Measurements from ENCODE around the gene NPSR1.
"Not testable (repeated sequence)": the region's sequence is repeated elsewhere in the genome, so short reads cannot be mapped to it uniquely, and the experiment has no call there.

Gene NPSR1

DNA sequence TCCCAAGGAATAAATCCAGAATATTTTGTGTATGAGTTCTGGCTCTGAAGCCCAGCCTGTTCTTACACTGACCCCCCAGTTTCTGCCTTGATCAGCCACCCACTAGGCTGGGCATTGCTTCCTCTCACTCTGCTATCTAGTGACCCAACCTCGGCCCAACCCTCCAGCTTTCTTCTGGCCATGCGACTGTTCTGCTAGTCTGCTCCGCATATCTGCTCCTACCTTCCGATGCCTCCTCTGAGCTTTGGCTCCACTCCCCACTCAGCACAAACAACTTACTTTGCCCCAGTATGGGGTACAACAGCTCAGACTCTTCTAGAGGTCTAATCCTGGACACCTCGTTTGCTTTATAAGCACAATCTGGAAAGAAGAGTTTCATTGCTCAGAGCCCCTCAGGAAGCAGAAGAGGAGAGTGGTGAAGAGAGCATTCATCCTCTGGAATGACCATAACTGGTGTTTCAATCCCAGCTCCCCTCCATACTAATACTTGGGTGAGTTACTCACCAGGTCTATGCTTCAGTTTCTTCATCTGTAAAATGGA is 99.6 kb downstream of the NPSR1 start:
- no peak for DNase-seq

DNA sequence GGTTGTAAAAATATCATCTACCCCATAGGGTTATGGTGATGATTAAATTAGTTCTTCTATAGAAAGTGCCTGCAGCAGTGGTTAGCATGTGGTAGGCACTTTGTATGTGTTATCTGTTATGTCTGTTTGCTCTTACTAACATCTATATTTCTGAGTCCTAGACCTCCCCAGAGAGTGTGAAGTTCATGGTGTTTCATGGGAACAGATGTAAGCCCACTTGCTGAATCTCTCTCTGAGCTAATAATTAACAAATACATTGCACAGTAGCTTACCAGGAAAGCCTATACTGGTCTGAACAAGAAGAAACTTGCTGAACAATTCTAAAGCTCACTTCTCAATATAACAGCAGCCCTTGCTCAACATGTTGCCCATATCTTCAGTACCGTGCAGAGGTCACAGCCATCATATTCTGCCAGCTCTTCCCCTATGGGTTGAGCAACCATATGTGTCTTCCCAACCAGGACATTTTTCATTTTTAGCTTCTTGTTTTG is 100.1 kb downstream of the NPSR1 start:
- DNase-seq: no peak

DNA sequence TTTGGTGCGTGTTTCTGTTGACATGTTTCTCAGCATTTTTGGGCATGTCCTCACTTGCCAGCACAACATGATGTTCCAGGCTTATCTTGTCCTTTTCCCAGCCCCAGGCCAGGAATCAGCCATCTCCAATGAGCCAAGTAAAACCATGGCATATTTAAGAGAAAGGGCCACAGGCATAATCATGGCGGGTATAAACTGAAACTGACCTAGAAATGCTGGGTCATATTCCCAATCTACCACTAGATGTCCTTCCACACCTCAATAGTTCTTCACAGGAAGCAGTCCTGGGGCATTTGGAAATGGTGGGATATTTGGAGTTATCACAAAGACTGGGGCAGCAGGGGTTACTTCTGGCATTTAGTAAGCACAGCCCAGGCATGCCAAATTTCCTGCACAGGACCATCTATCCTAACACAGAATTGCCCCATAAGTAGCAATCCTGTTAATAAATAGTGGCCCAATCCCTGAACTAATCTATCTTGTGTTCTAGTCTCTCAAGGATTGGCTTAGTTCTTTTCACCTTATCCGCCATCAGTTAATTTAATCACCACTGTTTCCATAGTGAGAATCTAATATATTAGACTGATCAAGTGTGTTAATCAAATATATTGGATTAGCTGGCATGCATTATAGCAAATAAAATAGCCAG is 101.6 kb downstream of the NPSR1 start:
- peak in 1 of 56 donors; percentile 8 for DNase-seq

DNA sequence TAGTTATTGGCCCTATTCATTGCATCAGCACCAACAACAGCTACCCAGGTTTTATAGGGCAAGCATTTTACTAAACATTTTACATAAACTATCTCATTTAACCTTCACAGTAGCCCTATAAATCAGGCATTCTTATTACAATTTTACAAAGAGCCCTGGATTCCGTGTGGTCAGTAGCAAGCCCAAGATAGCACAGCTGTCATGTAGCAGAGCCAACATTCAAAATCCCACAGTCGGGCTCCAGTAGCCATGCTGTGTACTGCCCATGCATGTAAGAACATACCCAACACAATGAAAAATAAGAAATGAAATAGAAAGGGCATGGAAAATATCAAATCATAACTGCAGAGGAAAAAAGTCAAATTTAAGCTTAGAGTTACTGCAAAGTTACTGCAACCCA is 102.3 kb downstream of the NPSR1 start:
- no peak for DNase-seq

DNA sequence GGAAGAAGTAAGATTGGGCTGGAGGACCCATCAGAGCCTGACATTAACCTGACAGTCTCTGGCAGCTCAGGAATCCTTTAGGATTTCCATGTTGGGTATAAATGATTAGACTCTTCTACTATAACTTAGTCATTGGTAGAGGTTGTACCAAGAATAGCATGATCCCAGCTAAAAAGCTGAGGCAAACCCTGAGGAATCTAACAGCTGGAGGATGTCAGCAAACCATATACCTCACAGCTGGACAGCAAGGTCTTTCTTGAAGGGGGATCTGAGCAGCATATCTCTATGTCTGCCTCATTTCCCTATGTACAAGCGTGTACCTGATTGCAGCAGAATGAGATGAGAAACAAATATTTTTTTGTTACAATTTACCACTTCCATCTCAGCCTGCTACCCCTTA is 103.2 kb downstream of the NPSR1 start:
- no peak for DNase-seq

DNA sequence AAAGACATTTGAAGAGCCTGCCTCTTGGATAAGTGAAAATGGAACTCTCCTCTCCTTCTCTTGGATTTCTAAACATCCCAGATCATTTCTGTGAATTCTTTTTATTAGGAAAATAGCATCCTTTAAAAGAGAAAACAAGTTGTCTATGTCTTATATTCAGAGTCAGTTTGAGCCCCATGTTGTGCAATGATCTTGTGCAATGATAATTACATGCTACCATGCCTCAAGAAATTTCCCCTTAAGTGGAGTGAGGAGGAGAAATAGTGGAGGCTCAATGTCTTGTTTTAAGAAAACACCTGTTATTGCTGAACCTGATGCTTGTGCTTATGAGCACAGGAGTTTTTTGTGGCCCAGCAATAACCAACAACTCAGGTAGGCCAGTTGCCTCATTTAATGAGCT is 103.6 kb downstream of the NPSR1 start:
- DNase-seq: no peak

DNA sequence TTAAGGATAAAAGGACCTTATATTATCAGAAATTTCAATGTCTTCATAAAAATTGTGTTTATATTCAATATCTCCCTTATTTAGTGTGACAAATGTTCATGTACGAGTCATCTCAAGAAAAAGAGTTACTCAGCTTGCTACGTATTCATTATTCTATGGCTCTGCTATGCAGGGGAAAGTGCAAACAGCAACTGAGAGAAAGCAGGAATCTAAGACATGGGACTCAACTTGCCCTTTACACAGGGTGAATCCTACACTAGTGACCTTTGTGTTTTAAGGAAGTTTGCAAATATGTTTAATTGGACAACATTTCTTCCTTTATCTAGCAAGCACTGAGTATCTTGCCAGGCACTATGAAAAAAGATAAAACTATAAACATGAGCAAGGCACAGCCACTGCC is 104.7 kb downstream of the NPSR1 start:
- no peak for DNase-seq

DNA sequence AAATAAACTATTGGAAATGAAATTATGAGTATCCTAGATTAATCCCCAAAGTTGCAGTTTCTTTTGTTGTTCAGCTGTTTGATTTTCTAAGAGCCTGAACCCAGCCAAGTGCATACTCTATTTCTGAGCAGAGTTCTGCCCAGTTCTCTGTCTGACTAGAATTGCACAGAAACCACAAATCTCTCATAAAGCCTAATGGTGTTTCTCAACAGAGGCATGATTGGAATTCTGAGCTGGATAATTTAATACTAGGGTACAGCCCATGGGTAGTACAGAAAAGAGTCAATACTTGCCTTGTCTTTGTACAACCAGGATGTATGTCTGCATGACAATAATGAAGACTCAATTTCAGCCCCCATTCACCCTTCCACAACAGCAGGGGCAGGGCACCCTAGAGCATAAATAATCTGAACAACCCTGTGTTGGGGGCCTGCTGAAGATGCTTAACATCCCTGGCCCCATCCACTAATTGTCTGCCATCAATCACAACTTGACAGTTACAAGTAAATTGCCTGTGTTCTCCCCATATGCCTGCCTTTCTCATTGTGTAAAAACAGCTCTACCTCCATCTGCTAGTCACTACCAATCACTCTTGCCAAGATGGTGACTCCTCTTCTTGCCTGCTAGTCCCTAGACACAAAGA is 114.4 kb downstream of the NPSR1 start:
- DNase-seq: no peak

DNA sequence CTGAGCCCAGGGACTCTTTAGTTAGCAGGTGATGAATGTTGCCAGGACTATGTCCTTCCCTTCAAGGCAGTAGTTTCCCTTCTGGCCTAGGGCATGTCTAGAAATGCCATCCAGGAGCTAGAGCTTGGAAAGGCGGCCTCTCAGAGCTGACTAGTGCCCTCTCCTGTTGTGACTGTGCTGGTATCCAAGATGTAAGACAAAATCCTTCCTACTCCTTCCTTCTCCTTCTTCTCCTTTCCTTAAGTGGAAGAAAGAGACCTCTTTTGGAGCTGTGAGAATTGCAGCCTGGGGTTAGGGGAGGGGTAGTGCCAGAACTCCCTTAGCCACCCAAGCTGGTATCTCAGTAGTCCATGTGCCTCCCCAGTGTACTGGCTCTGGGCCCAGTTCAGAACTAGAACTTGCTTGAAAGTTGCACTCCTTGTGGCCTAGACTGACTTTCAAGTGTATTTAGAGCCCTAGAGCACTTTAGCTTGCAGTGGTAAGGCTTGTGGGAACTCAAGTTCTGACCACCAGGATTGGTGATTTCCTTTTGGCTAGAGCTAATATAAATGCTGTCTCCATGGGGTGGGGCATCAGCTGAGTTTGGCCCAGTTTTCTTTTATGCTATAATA is 118.8 kb downstream of the NPSR1 start:
- no peak for DNase-seq

DNA sequence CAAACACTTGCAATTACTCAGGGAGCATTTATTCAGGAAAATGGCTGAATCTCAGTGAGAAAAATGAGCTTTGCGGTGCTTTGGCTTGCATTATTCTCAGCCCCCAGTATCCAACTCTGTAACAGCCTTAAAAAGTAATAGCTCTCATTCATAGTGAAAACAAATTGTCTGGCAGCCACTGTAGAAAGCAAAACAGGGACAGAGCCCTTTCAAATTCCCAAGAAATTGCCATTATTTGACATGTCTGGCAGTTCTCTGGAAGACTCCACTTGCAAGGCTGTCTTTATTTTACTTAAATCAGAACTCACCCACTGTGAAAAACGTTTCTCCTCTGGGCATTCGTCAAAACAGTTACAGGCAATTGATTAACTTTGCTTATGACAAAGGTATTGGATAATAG is 122.5 kb downstream of the NPSR1 start:
- no peak for DNase-seq

DNA sequence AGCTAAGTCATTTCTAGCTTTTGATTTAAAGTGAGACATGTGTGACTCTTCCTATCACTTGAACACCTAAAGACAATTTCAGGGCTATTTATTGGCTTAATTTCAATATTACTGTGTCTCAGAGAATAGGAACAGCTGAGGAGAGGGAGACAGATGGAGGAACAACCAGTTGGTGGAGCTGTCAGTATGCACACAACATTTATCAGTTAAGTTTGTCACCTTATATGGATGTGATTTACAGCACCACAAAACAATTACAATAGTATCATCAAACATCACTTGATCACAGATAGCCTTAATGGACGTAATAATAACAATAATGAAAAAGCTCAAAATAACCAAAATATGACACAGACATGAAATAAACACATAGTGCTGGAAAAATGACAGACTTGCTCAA is 129.6 kb downstream of the NPSR1 start:
- no peak for DNase-seq

DNA sequence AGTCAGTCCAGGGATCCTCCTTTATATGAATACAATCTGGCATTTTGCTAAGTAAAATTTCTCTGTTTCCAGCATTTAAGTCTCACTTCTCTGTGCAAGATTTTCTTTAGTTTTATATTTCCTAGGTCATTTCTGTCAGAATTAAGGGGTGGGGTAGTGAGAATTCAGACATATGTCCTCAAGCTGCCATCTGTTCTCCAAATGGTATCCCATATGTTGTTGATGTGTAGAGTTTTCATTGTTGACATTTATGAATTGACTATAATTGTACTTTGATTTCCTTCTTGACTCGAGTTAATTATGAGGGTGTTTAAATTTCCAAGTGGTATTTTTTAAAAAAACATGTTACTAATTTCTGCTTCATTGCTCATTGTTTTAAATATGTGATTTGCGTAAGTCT is 148.8 kb downstream of the NPSR1 start:
- no peak for DNase-seq

DNA sequence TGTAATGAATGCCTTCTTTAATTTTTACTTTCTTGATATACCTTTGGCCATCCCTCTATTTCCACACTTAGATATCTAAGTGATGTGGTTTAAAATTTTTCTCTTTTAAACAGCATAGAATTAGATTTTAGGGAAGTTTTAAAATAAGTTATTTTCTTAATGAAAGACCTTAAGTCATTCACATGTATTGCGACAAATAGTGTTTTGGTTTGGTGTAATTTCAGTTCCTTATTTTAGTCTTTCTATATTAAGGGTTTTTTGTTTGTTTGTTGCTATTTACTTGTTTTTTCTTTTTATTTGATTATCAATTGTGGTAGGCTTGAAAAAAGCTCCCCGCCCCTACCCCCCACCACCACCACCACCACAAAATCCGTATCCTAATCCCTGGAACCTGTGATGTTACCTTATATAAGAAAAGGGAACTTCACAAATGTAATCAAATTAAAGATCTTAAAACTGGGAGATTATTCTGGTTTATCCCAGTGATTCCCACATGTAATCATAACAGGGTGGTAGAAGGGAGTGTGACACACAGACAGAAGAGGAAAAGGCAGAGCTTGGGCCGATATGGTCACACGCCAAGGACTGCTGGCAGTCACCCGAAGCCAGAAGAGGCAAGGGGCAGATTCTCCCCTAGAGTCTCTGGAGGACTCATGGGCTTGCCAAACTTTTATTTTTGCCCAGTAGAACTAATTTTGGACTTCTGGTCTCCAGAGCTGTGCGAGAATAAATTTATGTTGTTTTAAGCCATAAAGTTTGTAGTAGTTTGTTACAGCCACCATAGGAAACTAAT is 149.7 kb downstream of the NPSR1 start:
- no peak for DNase-seq

DNA sequence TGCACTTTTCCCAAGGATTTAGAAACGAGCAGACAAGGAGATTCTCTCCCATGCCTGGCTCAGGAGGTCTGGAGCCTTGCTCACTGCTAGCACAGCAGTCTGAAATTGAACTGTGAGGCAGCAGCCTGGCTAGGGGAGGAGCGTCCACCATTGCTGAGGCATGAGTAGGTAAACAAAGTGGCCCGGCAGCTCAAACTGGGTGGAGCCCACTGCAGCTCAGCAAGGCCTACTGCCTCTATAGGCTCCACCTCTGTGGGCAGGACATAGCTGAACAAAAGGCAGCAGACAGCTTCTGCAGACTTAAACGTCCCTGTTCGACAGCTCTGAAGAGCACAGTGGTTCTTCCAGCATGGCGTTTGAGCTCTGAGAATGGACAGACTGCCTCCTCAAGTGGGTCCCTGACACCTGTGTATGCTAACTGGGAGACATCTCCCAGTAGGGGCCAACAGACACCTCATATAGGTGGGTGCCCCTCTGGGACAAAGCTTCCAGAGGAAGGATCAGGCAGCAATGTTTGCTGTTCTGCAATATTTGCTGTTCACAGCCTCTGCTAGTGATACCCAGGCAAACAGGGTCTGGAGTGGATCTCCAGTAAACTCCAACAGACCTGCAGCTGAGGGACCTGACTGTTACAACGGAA is 156.3 kb downstream of the NPSR1 start:
- not testable (repeated sequence) for DNase-seq

DNA sequence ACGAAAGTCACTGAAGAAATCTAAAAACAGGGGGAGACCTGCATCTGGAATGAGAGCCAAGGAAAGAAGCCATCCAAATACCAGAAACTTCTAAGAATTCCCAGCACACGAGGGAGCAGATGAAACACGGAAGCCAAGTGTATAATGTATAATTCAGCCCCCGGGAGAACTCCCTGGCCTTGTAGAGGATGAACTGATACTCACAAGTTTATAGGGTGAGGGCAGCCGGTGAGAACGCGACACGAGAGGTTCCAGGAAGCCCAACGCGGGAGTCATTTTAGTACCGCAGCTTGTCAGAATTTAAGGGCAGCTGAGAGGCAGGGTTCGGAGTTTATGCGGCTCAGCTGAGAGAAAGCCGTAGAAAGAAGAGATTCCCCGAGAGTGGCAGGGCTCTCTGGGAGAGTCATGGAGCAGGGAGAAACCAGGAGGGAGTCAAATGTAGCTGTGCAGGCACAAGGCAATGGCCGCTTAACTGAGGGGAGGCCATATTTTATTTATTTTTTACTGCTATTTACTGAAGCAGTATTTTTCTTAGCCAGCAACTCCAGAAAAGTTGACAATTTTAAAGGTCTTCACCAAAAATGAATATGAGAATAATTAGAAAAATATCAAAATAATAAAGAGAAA is 164.0 kb downstream of the NPSR1 start:
- DNase-seq: no peak

DNA sequence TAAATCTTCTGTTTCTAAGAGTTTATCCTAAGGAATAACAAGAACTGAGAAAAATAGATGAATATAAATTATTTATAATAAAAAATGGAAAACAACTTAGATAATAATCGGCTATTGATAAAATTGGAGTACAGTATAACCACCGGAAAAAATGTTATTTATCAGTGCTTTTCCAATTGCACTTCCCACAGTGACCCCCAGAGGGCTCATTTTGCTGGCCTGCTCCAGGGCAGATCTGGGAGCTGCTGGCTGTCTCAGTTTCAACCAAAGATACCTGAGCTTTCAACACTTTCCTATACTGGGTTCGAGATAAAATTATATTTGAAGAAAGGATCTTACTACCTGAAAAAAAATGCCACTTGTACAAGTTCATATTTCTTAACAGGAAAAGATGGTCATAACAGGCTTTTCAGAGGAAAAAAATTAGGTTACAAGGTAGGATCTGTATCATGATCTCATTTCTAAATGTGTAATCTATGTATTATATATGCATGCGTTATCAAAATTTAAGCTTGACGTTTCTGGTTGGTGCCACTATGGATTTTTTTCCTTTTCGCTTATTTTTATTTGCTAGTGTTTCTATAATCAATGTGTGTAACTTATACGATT is 165.7 kb downstream of the NPSR1 start:
- peak in 32 of 56 donors; percentile 2 to 74 (median 25) for DNase-seq

DNA sequence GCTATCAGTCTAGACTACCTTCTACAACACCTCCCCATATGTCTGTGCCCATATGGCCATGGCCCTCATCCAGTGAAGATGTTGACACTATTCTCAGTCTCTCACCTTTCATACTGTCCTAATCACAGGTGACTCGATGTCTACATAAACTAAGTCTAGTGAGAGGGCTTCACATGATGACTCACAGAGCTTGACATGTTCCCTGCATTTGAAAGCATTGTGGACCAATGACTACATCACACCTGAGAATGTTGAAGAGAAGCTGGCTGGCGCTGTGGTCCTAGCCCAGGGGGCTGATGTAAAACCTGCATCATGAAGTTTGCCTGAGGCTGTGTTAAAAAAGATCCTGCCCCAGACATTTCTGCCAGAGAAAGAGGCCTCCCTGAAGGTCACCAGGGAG is 167.2 kb downstream of the NPSR1 start:
- DNase-seq: no peak

DNA sequence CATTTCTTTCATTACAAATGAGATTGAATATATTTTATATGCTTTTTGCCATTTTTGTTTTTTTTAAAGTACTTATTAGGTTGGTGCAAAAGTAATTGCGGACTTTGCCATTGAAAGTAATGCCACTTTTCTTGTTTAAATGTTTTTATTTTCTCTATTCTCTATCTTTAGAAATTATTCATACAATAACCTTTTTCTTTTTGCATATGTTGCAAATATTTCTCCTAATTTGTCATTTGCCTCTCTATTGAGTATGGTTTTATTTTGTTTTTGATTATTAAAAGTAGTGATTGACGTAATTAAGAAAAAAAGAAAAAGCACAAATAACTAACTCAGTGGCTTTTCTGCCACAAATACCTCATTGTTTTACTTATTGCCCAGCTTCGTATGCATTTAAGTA is 172.4 kb downstream of the NPSR1 start:
- DNase-seq: no peak

DNA sequence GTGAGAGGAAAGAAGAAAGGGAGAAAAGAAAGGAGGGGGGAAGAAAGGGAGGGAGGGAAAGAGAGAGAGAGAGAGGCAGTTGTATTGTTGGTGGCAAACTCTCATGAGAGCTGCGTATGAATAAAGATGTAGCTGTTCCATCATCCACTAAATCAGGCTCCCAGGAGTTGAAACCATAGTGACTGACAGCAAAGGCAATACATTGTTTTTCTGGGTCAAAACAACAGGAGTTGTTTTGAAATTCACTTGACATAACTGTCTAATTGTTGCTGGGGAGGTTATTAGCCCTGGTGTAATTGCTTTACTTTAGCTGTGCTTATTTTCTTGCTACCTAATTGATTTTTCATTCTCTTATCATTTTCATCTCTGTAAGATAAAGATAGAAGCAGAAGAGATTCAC is 173.4 kb downstream of the NPSR1 start:
- no peak for DNase-seq

DNA sequence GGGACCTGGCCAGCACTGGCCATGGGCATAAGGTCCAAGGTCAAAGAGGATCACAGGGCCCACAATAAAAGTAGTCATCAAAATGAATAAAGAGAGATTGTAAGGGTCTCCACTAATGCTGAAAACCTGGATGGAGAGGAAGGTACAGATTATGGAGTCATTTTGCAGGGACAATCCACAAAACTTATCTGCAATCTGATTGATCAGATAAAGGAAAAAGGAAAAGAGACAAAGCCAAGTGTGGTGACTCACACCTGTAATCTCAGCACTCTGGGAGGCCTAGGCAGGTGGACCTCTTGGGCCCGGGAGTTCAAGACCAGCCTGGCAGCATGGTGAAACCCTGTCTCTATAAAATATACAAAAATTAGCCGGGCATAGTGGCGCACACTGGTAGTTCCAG is 174.0 kb downstream of the NPSR1 start:
- no peak for DNase-seq
